HG02763 (cell line): Measurements from ENCODE around the gene SYT1.
"Not testable (repeated sequence)": the region's sequence is repeated elsewhere in the genome, so short reads cannot be mapped to it uniquely, and the experiment has no call there.

ENCODE experiments used
- ATAC-seq: cut with Tn5 transposase; IDR thresholded peaks from one replicate; pipeline ENCODE4 v1.9.1; 2021; ENCODE audit warnings: mild to moderate bottlenecking, moderate library complexity; ENCODE audit not compliant: unreplicated experiment

SYT1 gene

DNA sequence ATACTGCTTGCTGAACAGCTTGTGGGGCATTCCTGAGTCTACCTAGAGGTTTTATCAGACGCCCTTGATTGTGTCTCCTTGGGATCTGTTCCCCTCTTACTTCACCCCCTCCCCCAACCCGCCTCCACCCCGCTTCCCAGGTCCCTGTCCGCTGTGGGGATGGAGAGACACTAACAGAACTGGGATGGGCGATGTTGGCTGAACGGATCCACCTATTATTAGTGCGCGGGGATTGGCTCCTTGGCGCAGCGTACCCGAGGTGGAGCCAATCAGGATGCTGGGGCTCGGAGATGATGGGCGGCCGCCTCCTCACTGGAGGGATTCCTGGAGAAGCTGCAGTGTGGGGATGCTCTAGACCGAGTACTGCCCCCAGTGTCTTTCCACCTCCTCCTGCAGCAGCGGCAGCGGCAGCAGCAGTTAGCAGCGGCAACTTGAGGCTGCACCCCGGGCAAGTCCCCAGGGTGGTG lies at the start of gene SYT1:
SYT1 (plus strand) TSS at position 372 of the 467 bp plus-strand sequence.
- peak; percentile 23 for ATAC-seq

DNA sequence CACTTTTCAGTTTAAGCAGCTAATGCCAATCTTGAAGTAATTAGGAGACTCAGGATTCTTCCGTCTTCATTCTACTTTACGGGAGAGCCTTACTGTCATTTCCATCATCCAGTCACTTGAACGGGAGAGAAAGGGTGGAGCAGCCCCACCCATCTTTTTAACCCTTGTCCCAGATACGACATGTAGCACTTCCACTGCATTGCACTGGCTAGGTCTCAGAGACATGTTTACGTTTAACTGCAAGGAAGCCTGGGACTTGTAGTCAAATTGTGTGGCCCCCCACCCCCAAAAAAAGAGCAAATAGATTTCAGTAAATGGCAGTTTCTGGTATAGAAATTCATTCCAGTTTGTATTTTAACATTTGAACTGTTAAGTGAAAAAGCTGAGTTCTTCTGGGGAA lies 46.1 kb upstream of the SYT1 start:
- ATAC-seq: no peak

DNA sequence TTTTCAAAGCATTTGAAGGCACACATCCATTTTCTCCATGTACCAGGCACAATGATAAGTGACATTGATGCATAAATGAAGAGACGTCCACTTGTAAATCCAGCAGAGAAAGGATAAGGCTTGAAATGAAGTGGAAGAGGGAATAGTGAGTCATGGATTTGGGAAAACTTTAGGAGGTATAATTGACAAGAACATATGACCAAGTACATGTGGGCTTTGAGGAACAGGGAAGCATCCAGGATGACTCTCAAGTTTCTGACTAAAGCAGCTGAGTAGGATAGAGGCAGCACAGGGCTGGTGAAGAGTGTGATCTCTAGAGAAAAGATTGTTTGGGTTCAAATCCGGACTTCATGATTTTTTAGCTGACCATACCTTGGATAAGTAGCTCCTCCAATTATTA lies 43.6 kb upstream of the SYT1 start:
- no peak for ATAC-seq

DNA sequence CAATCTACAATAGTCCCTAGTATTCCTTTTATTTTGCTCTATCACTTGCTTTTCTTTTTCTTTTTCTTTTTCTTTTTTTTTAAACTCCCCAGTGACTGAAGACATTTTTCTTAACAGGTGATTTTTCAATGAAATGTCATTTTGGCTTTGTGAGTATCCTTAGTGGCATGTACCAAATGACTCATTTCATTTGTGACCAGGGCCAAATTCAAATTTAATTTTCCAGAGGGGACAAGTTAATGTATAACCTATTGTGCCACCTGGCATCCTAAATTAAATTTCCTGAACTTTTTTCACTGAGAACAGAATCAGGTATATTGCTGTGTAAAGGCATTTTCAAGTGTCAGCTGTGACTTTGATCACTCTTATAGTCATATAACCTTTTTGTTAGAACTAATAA lies 39.7 kb upstream of the SYT1 start:
- no peak for ATAC-seq

DNA sequence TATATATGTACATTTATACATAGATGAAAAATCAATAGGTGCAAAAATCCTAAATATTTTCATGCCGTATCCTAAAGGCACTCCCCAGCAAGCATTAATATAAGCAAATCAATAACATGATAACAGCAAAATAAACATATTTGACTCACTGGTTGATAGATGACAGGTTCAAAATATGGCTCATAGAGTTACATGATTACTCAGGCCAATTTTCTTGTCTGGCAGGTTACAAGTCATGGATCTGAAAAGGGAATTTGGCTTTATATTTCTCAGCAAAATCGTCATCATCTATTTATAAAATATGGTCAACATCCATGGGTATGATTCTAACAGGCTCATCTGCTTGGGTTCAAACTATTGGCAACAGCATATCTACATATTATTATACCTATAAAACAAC lies 34.9 kb upstream of the SYT1 start:
- ATAC-seq: no peak

DNA sequence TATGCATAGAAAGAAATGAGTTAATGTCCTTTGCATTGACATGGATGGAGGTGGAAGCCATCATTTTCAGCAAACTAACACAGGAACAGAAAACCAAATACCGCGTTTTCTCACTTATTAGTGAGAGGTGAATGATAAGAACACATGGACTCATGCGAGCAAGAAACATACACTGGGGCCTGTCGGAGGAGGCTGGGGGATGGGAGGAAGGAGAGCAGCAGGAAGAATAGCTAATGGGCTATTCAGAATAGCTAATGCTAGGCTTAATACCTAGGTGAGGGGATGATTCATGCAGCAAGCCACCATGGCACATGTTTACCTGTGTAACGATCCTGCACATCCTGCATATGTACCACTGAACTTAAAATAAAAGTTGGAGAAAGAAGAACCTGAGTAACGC lies 29.1 kb upstream of the SYT1 start:
- ATAC-seq: no peak

DNA sequence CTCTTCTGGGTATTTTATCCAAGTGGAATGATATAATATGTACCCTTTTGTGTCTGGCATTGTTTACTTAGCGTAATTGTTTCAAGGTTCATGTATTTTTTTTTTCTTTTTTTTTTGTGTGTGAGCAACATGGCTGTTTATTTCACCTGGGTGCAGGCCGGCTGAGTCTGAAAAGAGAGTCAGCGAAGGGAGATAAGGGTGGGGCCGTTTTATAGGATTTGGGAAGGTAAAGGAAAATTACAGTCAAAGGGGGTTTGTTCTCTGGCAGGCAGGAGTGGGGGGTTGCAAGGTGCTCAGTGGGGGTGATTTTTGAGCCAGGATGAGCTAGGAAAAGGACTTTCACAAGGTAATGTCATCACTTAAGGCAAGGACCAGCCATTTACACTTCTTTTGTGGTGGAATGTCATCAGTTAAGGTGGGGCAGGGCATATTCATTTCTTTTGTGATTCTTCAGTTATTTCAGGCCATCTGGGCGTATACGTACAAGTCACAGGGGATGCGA lies 24.0 kb upstream of the SYT1 start:
- ATAC-seq: not testable (repeated sequence)

DNA sequence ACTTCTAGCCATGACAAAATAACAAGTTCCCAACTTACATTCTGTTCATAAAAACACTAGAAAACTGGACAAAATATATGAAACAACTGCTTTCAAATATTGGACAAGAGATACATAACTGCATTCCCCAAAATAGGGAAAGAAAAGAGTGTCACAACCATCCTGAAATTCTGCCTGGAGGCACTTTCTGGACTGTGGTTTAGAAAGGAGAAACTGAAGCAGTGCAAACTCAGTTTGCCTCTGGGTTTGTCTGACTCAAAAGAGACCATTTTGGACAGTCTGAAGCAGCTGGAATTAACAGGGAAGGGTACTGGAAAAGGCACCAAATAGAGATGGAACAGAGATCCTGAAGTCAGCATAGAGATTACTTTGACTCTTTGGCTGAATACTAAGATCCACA lies 11.3 kb upstream of the SYT1 start:
- ATAC-seq: no peak

DNA sequence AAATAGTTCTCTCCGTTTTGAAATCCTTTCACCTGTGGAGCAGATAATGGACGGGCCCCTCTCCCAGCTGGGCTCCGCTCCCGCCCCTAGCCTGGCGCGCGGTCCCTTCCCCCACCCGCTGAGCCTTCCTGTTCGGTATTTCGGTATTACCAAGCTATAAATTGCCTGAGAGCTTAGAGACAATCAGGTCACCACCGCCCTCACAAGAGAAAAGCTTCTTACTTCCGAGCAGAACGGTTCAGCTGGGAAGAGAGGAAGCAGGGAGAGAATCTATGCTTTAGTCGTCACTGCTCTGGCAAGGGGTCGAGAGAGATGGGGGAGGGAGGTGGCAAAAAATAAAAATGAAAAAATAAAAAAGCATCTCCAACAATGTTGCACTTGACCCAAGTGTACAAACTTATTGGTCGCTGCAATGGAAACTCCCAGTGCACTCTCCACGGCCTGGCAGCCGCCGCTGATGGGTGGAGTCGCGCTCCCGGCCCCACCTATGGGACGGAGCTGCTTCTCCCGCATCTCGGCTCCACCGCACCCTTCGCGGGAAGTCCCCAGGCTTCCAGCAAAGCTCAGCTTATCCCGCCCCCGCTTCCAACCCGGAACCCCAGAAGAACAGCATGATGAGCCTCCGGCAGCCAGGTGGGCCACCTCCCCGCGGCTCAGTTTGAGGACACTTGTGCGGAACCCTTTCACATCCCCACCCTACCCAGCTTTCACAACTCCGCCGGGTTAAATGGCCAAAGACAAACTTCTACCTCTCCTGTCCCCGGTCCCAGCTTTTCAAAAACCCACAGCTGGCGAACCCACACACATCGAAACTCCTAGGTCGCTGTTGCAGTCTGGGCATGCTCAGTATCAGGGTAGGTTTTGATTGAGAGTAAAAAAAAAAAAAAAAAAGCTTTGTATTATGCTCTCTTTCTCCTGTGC lies 832 bp upstream of the SYT1 start:
- ATAC-seq: peak; percentile 59

DNA sequence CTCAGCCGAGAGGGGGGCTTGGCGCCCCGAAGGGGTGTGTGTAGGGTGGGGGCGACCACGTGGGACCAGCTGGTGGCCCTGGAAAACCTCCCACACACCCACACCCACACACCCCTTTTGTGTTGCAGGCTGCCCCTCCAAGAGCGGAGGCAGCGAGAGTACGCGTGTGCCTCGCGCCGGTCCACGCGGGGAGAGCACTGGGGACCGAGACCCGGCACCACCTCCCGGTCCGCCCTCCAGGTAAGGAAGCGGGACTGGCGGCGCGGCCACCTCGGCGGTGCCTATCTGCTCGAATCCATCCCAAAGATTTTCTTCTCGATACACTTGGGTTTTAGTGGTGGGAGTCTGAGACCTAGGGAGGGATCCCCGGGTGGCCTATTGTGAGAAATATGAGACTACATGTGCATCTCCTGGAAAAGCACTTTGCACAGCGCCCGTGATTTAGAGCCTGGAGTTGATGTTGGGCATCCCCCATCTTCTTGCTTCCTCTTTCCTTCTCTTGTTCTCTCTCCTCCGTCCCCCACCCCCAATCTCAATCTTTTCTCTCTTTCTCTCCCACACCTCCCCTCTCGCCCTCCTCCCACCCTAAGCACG lies 393 bp downstream of the SYT1 start:
- no peak for ATAC-seq

DNA sequence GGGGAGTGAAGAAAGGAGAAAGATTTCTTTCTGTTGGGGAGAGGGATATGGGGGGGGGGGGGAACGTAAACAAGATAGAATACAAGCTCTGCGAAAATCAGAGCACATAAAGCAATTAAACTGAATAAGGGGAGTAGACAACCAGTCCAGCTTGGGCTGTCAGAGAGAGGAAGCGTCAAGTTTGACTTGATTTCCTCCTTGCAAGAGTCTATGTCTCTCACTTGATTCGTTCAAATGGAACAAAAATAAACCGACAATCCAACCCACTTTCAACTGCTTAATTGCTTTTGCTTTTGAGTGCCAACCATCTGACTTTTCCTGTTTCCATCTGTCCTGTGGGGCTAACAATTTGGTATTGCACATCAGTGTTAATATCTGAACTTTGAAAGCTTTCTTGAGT lies 942 bp downstream of the SYT1 start:
- ATAC-seq: no peak

DNA sequence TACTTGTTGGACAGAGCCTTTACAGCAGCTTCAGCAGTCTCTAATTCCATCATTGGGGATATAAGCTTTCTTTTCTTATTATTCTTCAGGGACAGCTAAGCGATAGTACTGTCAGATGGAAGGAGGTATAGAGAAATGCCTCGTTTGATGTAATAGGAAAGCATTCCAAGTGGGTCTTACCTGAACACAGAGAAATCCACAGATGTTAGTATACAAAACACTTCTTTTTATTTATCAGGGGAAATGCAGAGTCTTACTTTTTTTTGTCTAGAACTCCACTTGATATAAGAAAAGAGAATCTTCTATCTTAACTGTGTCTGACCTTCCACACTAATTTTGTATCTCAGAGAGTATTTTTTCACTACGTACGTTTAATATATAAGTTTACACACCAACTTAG lies 1.9 kb downstream of the SYT1 start:
- ATAC-seq: no peak

DNA sequence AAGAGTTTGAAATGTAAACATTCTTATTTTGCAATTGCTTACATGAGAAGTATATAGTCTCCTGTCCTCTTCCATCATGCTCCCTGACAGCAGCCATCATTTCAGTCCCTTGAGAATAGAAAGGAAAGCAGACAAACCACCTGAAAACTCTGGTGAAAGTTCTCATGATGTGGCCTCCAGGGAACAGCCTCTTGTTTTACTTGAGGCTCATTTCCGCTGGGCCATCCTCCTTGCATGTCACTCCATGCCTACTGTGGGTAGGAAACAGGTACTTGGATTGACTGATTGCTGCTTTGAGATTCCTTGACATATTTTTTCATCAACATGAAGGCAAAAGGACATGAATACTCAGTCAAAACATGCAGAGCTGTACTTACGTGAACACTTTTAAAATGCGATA lies 6.0 kb downstream of the SYT1 start:
- no peak for ATAC-seq

DNA sequence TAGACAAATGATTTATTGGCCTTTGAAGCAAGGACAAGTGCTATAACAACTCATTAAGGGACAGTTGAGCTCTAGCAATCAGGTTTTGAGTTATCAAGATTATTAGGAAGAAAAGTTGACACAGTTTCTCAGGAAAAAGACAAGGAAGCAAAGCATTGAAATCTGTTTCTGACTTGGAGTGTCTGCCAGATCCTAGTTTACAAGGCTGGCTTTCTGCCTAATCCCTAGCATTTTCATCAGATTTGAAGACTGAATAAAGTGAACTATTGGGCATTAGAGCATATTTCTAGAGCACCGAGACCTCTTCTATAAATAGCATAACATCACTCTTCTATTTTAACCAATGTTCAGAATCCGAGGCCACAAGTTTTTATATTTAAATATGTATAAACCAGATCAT lies 7.0 kb downstream of the SYT1 start:
- ATAC-seq: no peak

DNA sequence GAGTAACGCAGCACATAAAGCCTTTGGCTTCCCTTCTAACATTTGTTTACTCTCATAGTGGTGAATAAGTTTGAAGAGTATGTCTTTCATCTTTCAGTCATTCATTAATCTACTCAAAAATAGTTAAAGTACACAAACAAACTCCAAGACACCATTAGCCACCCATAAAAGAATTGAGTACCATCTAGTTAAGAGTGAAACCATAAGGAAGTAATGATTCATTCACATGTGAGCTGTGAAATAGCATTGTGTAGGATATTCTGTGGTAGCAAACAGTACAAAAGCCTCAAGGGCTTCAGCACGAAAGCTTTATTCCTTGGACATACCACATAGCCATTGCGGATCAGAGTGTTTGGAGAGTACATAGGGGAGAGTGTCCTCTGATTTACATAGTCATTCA lies 13.9 kb downstream of the SYT1 start:
- ATAC-seq: no peak

DNA sequence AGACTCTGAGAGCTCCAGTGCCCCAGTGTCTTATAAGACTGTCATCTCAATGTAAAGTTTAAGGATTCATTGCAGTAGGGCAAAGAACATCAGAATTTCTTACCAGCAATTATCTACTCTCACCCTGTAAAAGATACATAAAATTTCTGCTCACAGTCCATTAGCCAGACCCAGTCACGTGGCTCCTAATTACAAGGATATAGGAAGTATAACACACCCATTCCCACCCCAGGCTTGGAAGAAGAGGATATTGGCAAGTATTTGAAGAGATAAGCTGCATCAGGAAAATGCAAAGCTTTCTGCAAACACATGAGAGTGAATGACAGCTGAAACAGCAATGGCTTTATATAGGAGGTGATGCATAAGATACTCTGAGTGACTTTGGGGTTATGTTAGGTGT lies 14.3 kb downstream of the SYT1 start:
- ATAC-seq: no peak

DNA sequence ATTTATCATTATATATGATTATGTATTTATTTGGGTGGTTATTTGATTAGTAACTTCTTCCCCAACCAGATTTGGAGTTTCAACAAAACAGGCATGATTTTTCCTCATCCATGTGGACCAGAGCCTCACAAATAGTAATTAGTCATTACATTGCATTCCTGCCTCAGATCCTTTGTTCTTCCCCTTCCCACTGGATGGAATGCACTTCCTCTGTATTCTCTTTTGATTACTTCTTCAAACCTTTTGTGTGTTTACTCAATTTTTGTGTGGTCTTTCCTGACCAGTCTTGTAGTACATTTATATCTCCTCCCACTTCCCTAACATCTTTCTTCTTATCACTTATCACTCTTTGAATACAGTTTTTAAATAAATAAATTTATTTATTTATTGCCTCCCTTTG lies 15.5 kb downstream of the SYT1 start:
- no peak for ATAC-seq

DNA sequence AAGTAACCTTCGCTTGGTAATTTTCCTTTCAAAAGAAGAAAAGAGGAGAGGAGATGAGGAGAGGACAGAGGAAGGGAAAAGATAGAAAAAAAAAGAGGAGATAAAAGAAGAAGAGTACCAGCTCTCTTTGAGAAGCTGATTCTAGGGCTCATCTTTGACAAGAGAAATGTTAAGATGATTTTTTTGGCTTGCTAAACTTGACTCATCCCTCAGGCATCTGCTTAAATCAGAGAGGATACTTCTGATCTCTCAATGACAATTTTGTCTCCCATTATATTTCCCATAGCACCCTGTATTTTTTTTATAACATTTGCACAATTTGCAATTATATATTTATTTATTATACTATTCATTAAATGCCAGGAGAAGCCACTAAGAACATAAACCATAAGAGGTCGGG lies 17.1 kb downstream of the SYT1 start:
- no peak for ATAC-seq

DNA sequence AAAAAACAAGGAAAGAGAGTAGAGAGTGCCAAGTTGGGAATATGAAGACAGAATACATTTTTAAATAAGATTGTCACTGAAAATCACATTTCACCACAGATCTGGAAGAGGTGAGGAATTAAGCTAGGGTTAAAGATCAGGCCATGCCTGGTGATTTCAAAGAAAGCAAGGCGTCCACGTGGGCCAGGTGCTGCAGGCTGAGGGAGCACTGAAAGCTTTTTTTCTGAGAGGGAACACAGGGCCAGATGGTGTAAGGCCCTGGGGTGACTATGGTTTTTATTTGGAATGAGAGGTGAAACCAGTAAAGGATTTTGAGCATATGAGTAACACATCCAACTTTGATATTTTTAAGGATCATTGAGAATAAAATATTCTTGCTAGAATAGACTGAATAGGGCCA lies 20.9 kb downstream of the SYT1 start:
- no peak for ATAC-seq

DNA sequence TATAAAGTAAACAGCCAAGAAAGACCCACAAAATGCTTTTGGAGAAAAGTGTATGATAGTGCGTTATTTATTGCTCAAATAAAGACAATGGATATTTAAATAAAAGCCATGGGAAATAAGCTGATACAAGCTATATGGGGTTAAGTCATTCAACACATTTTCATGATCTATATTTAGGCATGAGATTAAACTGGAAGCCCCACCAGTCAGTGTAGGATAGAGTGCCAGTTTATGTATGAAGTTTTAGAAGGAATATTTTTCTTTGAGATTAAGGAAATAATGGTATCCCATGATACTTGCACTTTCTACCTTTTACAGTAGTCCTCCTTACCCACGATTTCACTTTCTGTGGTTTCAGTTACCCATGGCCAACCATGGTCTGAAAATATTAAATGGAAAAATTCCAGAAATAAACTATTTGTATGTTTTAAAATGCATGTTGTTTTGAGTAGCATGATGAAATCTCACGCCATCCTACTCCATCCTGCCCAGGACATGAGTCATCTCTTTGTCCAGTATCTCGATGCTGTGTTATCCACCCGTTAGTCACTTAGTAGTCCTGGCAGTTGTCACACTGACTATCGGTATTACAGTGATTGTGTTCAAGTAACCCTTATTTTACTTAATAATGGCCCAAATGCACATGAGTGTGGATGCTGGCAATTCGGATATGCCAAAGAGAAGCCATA lies 22.3 kb downstream of the SYT1 start:
- no peak for ATAC-seq

DNA sequence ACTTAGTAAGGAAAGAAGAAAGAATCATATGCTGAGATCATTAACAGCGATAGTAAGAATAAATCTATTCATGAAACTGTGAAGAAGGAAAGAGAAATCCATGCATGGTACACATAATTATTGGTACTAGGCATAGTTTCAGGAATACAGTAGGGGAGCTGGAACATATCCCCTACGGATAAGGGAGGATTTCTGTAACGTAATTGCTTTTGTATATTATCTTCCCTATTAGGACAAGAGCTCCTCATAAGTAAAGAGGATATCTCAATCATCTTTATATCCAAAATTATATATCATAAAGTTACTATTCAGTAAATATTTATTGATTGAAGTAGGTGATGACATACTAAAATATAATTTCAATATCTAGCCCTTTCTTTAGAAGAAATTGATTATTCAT lies 22.9 kb downstream of the SYT1 start:
- no peak for ATAC-seq

DNA sequence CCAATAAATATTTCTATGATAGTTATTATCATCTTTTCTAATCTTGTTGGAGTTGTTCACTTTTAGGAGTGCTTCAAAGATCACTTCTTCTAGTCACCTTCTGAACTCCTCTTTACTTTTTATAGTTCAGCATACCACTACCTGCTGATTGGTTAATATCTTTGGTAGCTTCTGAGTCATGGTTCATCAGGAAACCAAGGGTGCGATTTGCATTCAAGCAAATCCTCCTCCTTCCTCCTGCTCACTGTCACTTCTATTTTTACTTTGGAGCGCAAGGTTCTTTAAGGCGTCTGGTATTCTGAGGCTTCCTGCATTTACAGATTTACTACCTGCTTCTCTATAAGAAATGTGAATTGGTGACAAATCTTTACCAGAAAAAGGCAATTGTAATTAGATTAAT lies 24.0 kb downstream of the SYT1 start:
- peak; percentile 95 for ATAC-seq
